ENCODE data around the gene TP63. TPM values are rescaled to one million over a fixed set of nuclear protein-coding genes. Genes with fewer than 3 reads are reported as not detected.

The TP63 gene
- polyA plus RNA-seq, 4 donors = under 0.01 to 0.12 (median 0.03) TPM; not detected in 1

GRCh38 chr3:189851682-189852081 is 220.5 kb downstream of the TP63 start:
- no peak for FAIRE-seq
- WGBS, 3 donors = 59 to 70% (median 63%) methylated on average over 4 of the region's 4 CpGs

GRCh38 chr3:189853906-189854305 is 222.7 kb downstream of the TP63 start:
- no peak for DNase-seq
- Histone ChIP-seq H3K27ac (ENCODE audit: low read depth in 1 of 3, low read length in 2 of 3) (no peak overlapping the region), H3K27me3 (ENCODE audit: control insufficient read depth in 3 of 3, insufficient read depth in 3 of 3, low read length in 3 of 3) (no peaks in the 10 kb centered on the region), H3K4me1 (ENCODE audit: control insufficient read depth in 3 of 3, insufficient read depth in 2 of 3, low read depth in 1 of 3, low read length in 2 of 3) (no peaks in the 10 kb centered on the region), H3K36me3 (ENCODE audit: control insufficient read depth in 3 of 3, insufficient read depth in 2 of 3, low read depth in 1 of 3, low read length in 3 of 3) (no peaks in the 10 kb centered on the region), H3K9me3 (ENCODE audit: control insufficient read depth in 2 of 2, insufficient read depth in 1 of 2, low read depth in 1 of 2, low read length in 1 of 2) (no peaks in the 10 kb centered on the region), H3K4me3 (ENCODE audit: low read depth in 1 of 3, low read length in 3 of 3) (no peak overlapping the region)
- WGBS, 3 donors = 91 to 98% (median 94%) methylated on average over 3 of the region's 3 CpGs
- FAIRE-seq = no peak

More at GRCh38 chr3:189851682-189852081, 220.5 kb downstream of the TP63 start:
- Histone ChIP-seq H3K9me3 (ENCODE audit: control insufficient read depth in 2 of 2, insufficient read depth in 1 of 2, low read depth in 1 of 2, low read length in 1 of 2) (peaks cover 0 to 2% of the 10 kb centered on the region in 2 donors), H3K36me3 (ENCODE audit: control insufficient read depth in 3 of 3, insufficient read depth in 2 of 3, low read depth in 1 of 3, low read length in 3 of 3) (no peaks in the 10 kb centered on the region), H3K27ac (ENCODE audit: low read depth in 1 of 3, low read length in 2 of 3) (no peak overlapping the region), H3K4me3 (ENCODE audit: low read depth in 1 of 3, low read length in 3 of 3) (no peak overlapping the region), H3K27me3 (ENCODE audit: control insufficient read depth in 3 of 3, insufficient read depth in 3 of 3, low read length in 3 of 3) (peaks cover 0 to 2% (median 0%) of the 10 kb centered on the region in 3 donors), H3K4me1 (ENCODE audit: control insufficient read depth in 3 of 3, insufficient read depth in 2 of 3, low read depth in 1 of 3, low read length in 2 of 3) (no peaks in the 10 kb centered on the region)
- no peak for DNase-seq

- FAIRE-seq (no peak), DNase-seq (no peak)
- Histone ChIP-seq H3K4me3 (ENCODE audit: low read depth in 1 of 3, low read length in 3 of 3) (no peak overlapping the region), H3K9me3 (ENCODE audit: control insufficient read depth in 2 of 2, insufficient read depth in 1 of 2, low read depth in 1 of 2, low read length in 1 of 2) (no peaks in the 10 kb centered on the region), H3K4me1 (ENCODE audit: control insufficient read depth in 3 of 3, insufficient read depth in 2 of 3, low read depth in 1 of 3, low read length in 2 of 3) (no peaks in the 10 kb centered on the region), H3K36me3 (ENCODE audit: control insufficient read depth in 3 of 3, insufficient read depth in 2 of 3, low read depth in 1 of 3, low read length in 3 of 3) (no peaks in the 10 kb centered on the region), H3K27ac (ENCODE audit: low read depth in 1 of 3, low read length in 2 of 3) (no peak overlapping the region), H3K27me3 (ENCODE audit: control insufficient read depth in 3 of 3, insufficient read depth in 3 of 3, low read length in 3 of 3) (no peaks in the 10 kb centered on the region)
- 86 to 88% (median 88%) methylated on average over 4 of the region's 4 CpGs for WGBS, 3 donors
Measured at GRCh38 chr3:189860296-189860695, 229.1 kb downstream of the TP63 start.

GRCh38 chr3:189862385-189862998 is 231.3 kb downstream of the TP63 start:
- no peak for FAIRE-seq
- H3K27me3 ChIP-seq (ENCODE audit: control insufficient read depth in 3 of 3, insufficient read depth in 3 of 3, low read length in 3 of 3) = no peaks in the 10 kb centered on the region
- H3K36me3 ChIP-seq (ENCODE audit: control insufficient read depth in 3 of 3, insufficient read depth in 2 of 3, low read depth in 1 of 3, low read length in 3 of 3) = no peaks in the 10 kb centered on the region
- no peaks in the 10 kb centered on the region for H3K4me1 ChIP-seq (ENCODE audit: control insufficient read depth in 3 of 3, insufficient read depth in 2 of 3, low read depth in 1 of 3, low read length in 2 of 3)
- H3K4me3 ChIP-seq (ENCODE audit: low read depth in 1 of 3, low read length in 3 of 3) = no peak overlapping the region
- 88 to 89% (median 89%) methylated on average over 9 of the region's 9 CpGs for WGBS, 3 donors
- no peaks in the 10 kb centered on the region for H3K9me3 ChIP-seq (ENCODE audit: control insufficient read depth in 2 of 2, insufficient read depth in 1 of 2, low read depth in 1 of 2, low read length in 1 of 2)
- H3K27ac ChIP-seq (ENCODE audit: low read depth in 1 of 3, low read length in 2 of 3) = no peak overlapping the region
- DNase-seq = no peak

GRCh38 chr3:189863031-189863430 is 231.8 kb downstream of the TP63 start:
- no peak overlapping the region for H3K4me3 ChIP-seq (ENCODE audit: low read depth in 1 of 3, low read length in 3 of 3)
- DNase-seq = no peak
- 66 to 78% (median 76%) methylated on average over 3 of the region's 3 CpGs for WGBS, 3 donors
- H3K27ac ChIP-seq (ENCODE audit: low read depth in 1 of 3, low read length in 2 of 3) = no peak overlapping the region
- H3K27me3 ChIP-seq (ENCODE audit: control insufficient read depth in 3 of 3, insufficient read depth in 3 of 3, low read length in 3 of 3) = no peaks in the 10 kb centered on the region
- no peaks in the 10 kb centered on the region for H3K4me1 ChIP-seq (ENCODE audit: control insufficient read depth in 3 of 3, insufficient read depth in 2 of 3, low read depth in 1 of 3, low read length in 2 of 3)
- FAIRE-seq = no peak
- H3K36me3 ChIP-seq (ENCODE audit: control insufficient read depth in 3 of 3, insufficient read depth in 2 of 3, low read depth in 1 of 3, low read length in 3 of 3) = no peaks in the 10 kb centered on the region
- no peaks in the 10 kb centered on the region for H3K9me3 ChIP-seq (ENCODE audit: control insufficient read depth in 2 of 2, insufficient read depth in 1 of 2, low read depth in 1 of 2, low read length in 1 of 2)

GRCh38 chr3:189868061-189868460 is 236.9 kb downstream of the TP63 start:
- no peaks in the 10 kb centered on the region for H3K36me3 ChIP-seq (ENCODE audit: control insufficient read depth in 3 of 3, insufficient read depth in 2 of 3, low read depth in 1 of 3, low read length in 3 of 3)
- H3K9me3 ChIP-seq (ENCODE audit: control insufficient read depth in 2 of 2, insufficient read depth in 1 of 2, low read depth in 1 of 2, low read length in 1 of 2) = peaks cover 0 to 2% of the 10 kb centered on the region in 2 donors
- DNase-seq = no peak
- no peaks in the 10 kb centered on the region for H3K27me3 ChIP-seq (ENCODE audit: control insufficient read depth in 3 of 3, insufficient read depth in 3 of 3, low read length in 3 of 3)
- no peak overlapping the region for H3K27ac ChIP-seq (ENCODE audit: low read depth in 1 of 3, low read length in 2 of 3)
- no peaks in the 10 kb centered on the region for H3K4me1 ChIP-seq (ENCODE audit: control insufficient read depth in 3 of 3, insufficient read depth in 2 of 3, low read depth in 1 of 3, low read length in 2 of 3)
- FAIRE-seq = no peak
- 86 to 95% (median 88%) methylated on average over 3 of the region's 3 CpGs for WGBS, 3 donors
- H3K4me3 ChIP-seq (ENCODE audit: low read depth in 1 of 3, low read length in 3 of 3) = no peak overlapping the region

- H3K4me1 ChIP-seq (ENCODE audit: control insufficient read depth in 3 of 3, insufficient read depth in 2 of 3, low read depth in 1 of 3, low read length in 2 of 3) = no peaks in the 10 kb centered on the region
Measured at GRCh38 chr3:189869165-189869564, 238.0 kb downstream of the TP63 start.

GRCh38 chr3:189871418-189871817 is 240.2 kb downstream of the TP63 start:
- 89 to 94% (median 89%) methylated on average over 2 of the region's 2 CpGs for WGBS, 3 donors
- no peak overlapping the region for H3K4me3 ChIP-seq (ENCODE audit: low read depth in 1 of 3, low read length in 3 of 3)
- DNase-seq (no peak), FAIRE-seq (no peak)
- no peaks in the 10 kb centered on the region for H3K36me3 ChIP-seq (ENCODE audit: control insufficient read depth in 3 of 3, insufficient read depth in 2 of 3, low read depth in 1 of 3, low read length in 3 of 3)
- no peaks in the 10 kb centered on the region for H3K4me1 ChIP-seq (ENCODE audit: control insufficient read depth in 3 of 3, insufficient read depth in 2 of 3, low read depth in 1 of 3, low read length in 2 of 3)
- no peak overlapping the region for H3K27ac ChIP-seq (ENCODE audit: low read depth in 1 of 3, low read length in 2 of 3)
- no peaks in the 10 kb centered on the region for H3K27me3 ChIP-seq (ENCODE audit: control insufficient read depth in 3 of 3, insufficient read depth in 3 of 3, low read length in 3 of 3)
- peaks cover 0 to 2% of the 10 kb centered on the region in 2 donors for H3K9me3 ChIP-seq (ENCODE audit: control insufficient read depth in 2 of 2, insufficient read depth in 1 of 2, low read depth in 1 of 2, low read length in 1 of 2)

More at GRCh38 chr3:189869165-189869564, 238.0 kb downstream of the TP63 start:
- FAIRE-seq = no peak
- DNase-seq = no peak
- 86 to 96% (median 93%) methylated on average over 4 of the region's 4 CpGs for WGBS, 3 donors
- H3K9me3 ChIP-seq (ENCODE audit: control insufficient read depth in 2 of 2, insufficient read depth in 1 of 2, low read depth in 1 of 2, low read length in 1 of 2) = peaks cover 0 to 2% of the 10 kb centered on the region in 2 donors
- H3K4me3 ChIP-seq (ENCODE audit: low read depth in 1 of 3, low read length in 3 of 3) = no peak overlapping the region
- no peaks in the 10 kb centered on the region for H3K27me3 ChIP-seq (ENCODE audit: control insufficient read depth in 3 of 3, insufficient read depth in 3 of 3, low read length in 3 of 3)
- H3K36me3 ChIP-seq (ENCODE audit: control insufficient read depth in 3 of 3, insufficient read depth in 2 of 3, low read depth in 1 of 3, low read length in 3 of 3) = no peaks in the 10 kb centered on the region
- no peak overlapping the region for H3K27ac ChIP-seq (ENCODE audit: low read depth in 1 of 3, low read length in 2 of 3)
